IMR-90 (cell line): Measurements from ENCODE around the gene TRIO. TPM values are rescaled to one million over a fixed set of nuclear protein-coding genes. Genes with fewer than 3 reads are reported as not detected.

Experiments used
- ATAC-seq: fragments of 200-7000 bp; cut with Tn5 transposase; 2 replicates; pipeline ENCODE4 v1.9.1; 2020; ENCODE audit warnings: low read depth, mild to moderate bottlenecking, moderate library complexity
- BruUV-seq: library from RNA; stranded (reverse); fragments of 400-500 nt; replicated peaks from 2 replicates; lab custom pipeline; 2021; lab: Mats Ljungman, UMichigan
- CTCF ChIA-PET: fragments of 300-600 bp; formaldehyde crosslinking; extraction: SDS; loops from one replicate; lab custom pipeline; 2021; ENCODE audit warnings: antibody characterized with exemption; lab: Yijun Ruan, JAX
- POLR2A ChIA-PET: fragments of 300-600 bp; sonication (Branson Sonifier 250); formaldehyde crosslinking; loops from one replicate; lab custom pipeline; 2022; ENCODE audit warnings: antibody characterized with exemption; ENCODE audit not compliant: unreplicated experiment; lab: Charles Lee
- DNase-seq: peaks from one replicate; pipeline ENCODE4 v3.0.0; 2013
- H2AFZ ChIP-seq: replicated peaks from 2 replicates; pipeline ENCODE3; 2013; ENCODE audit warnings: low read length, mild to moderate bottlenecking; ENCODE audit not compliant: poor library complexity
- H2AK5ac ChIP-seq: 2 replicates; pipeline ENCODE4 v1.6.1; 2013; ENCODE audit warnings: low read depth, low read length, inconsistent platforms
- H2AK9ac ChIP-seq: replicated peaks from 2 replicates; pipeline ENCODE3; 2013; ENCODE audit warnings: mild to moderate bottlenecking, low read depth, low read length, moderate library complexity; ENCODE audit not compliant: poor library complexity
- H2BK120ac ChIP-seq: 2 replicates; pipeline ENCODE4 v1.6.1; 2013; ENCODE audit warnings: low read depth, low read length, inconsistent platforms
- H2BK15ac ChIP-seq: 3 replicates; pipeline ENCODE4 v1.6.1; 2013; ENCODE audit warnings: low read depth, low read length, inconsistent platforms
- H2BK20ac ChIP-seq: 2 replicates; pipeline ENCODE4 v1.6.1; 2013; ENCODE audit warnings: low read depth, mild to moderate bottlenecking, inconsistent platforms, low read length, moderate library complexity
- H2BK5ac ChIP-seq: 2 replicates; pipeline ENCODE4 v1.6.1; 2013; ENCODE audit warnings: mild to moderate bottlenecking, low read depth, low read length, inconsistent platforms; ENCODE audit not compliant: poor library complexity, severe bottlenecking
- H3K14ac ChIP-seq: replicated peaks from 2 replicates; pipeline ENCODE4 v1.6.1; 2013; ENCODE audit warnings: low read depth, low read length, inconsistent platforms
- H3K18ac ChIP-seq: 2 replicates; pipeline ENCODE4 v1.6.1; 2013; ENCODE audit warnings: low read depth, low read length, control low read depth
- H3K23ac ChIP-seq: 2 replicates; pipeline ENCODE4 v1.6.1; 2013; ENCODE audit warnings: low read depth, low read length, inconsistent platforms
- H3K27ac ChIP-seq: 2 replicates; pipeline ENCODE4 v1.5.1; 2013; ENCODE audit warnings: mild to moderate bottlenecking, control low read depth, low read length; ENCODE audit not compliant: insufficient read depth
- H3K27me3 ChIP-seq: 2 replicates; pipeline ENCODE4 v1.6.1; 2013; ENCODE audit warnings: low read length; ENCODE audit not compliant: control insufficient read depth, insufficient read depth
- H3K36me3 ChIP-seq: 2 replicates; pipeline ENCODE4 v1.6.1; 2013; ENCODE audit warnings: low read length, mixed read lengths; ENCODE audit not compliant: control insufficient read depth, insufficient read depth
- H3K4ac ChIP-seq: 2 replicates; pipeline ENCODE4 v1.6.1; 2013; ENCODE audit warnings: low read depth, low read length, inconsistent platforms
- H3K4me1 ChIP-seq: 2 replicates; pipeline ENCODE4 v1.6.1; 2013; ENCODE audit warnings: low read length, mixed read lengths; ENCODE audit not compliant: control insufficient read depth, insufficient read depth
- H3K4me2 ChIP-seq: 2 replicates; pipeline ENCODE4 v1.6.1; 2013; ENCODE audit warnings: low read depth, mild to moderate bottlenecking, control low read depth, low read length, moderate library complexity
- H3K4me3 ChIP-seq: 2 replicates; pipeline ENCODE4 v1.5.1; 2013; ENCODE audit warnings: low read depth, mild to moderate bottlenecking, control low read depth, low read length, moderate library complexity; ENCODE audit not compliant: insufficient read depth
- H3K56ac ChIP-seq: 2 replicates; pipeline ENCODE4 v1.6.1; 2013; ENCODE audit warnings: low read length, inconsistent platforms; ENCODE audit not compliant: insufficient read depth; ENCODE audit errors: extremely low read depth
- H3K79me1 ChIP-seq, 2 experiments: 2 replicates each; pipeline ENCODE4 v1.6.1; 2013; ENCODE audit warnings: low read length in 2 of 2, inconsistent platforms in 1 of 2, low read depth in 1 of 2
- H3K9ac ChIP-seq: 2 replicates; pipeline ENCODE4 v1.6.1; 2013; ENCODE audit warnings: low read depth, low read length, control low read depth
- H3K9me1 ChIP-seq: 2 replicates; pipeline ENCODE4 v1.6.1; 2013; ENCODE audit warnings: low read length, inconsistent platforms; ENCODE audit not compliant: insufficient read depth
- H3K9me3 ChIP-seq: 2 replicates; pipeline ENCODE4 v1.6.1; 2013; ENCODE audit warnings: low read length; ENCODE audit not compliant: control insufficient read depth, insufficient read depth
- H4K20me1 ChIP-seq: 2 replicates; pipeline ENCODE4 v1.6.1; 2013; ENCODE audit warnings: low read length, inconsistent platforms; ENCODE audit not compliant: insufficient read depth
- H4K5ac ChIP-seq: 2 replicates; pipeline ENCODE4 v1.6.1; 2013; ENCODE audit warnings: mild to moderate bottlenecking, low read depth, low read length, control low read depth
- H4K8ac ChIP-seq, 2 experiments: 2 replicates each; pipeline ENCODE4 v1.6.1; 2013; ENCODE audit warnings: low read depth in 2 of 2, low read length in 2 of 2, control low read depth in 1 of 2, inconsistent platforms in 1 of 2
- H4K91ac ChIP-seq: 2 replicates; pipeline ENCODE4 v1.6.1; 2013; ENCODE audit warnings: low read depth, low read length, inconsistent platforms; ENCODE audit not compliant: insufficient read depth
- MAFK ChIP-seq: IDR thresholded peaks from 2 replicates; pipeline ENCODE4 v1.6.1; 2012; ENCODE audit warnings: low read depth, low read length, improper control_type of control experiment
- WGBS, 2 experiments: methylation state at CpG; one replicate each; pipeline versions ENCODE4 v1.1.5 to v1.1.7; 2013; ENCODE audit warnings: missing lambda C conversion rate in 2 of 2; ENCODE audit not compliant: insufficient read length in 1 of 2; ENCODE audit errors: extremely low coverage in 2 of 2; 5-methylcytosine and 5-hydroxymethylcytosine counted together
- dilution Hi-C: fragments of 300-500 bp; cut with HindIII; formaldehyde crosslinking; loops from one replicate; pipeline ENCODE4 v1.14.3; 2018; ENCODE audit warnings: low sequenced_read_pairs; ENCODE audit not compliant: unreplicated experiment
- in situ Hi-C: fragments of 300-500 bp; cut with MboI; formaldehyde crosslinking; loops from 3 replicates; pipeline ENCODE4 v1.14.3; 2019; ENCODE audit warnings: low sequenced_read_pairs, inconsistent platforms, mixed read lengths
- intact Hi-C: fragments of 100-400 bp; cut with micrococcal nuclease; formaldehyde crosslinking; loops from 2 replicates; pipeline ENCODE4 v1.10.0; 2022
- polyA plus RNA-seq, 3 experiments: library from polyadenylated mRNA; depleted of rRNA; stranded (reverse); fragments of >200 nt; gene quantifications; 2 replicates each; pipeline ENCODE4 v1.2.3, GENCODE V29; 2012; ENCODE audit warnings: low replicate concordance in 1 of 3
- total RNA-seq: library from RNA; depleted of rRNA; stranded (reverse); fragments of >200 nt; gene quantifications from 2 replicates; pipeline ENCODE4 v1.2.3, GENCODE V29; 2012
- TF ChIP-seq, protein P1 (sequence below): fragments of 150-350 bp; IDR thresholded peaks from 2 replicates; pipeline ENCODE4 v1.6.1; 2017; ENCODE audit warnings: mild to moderate bottlenecking, antibody characterized with exemption, low read length, low read depth

The TRIO gene
- total and polyA plus RNA-seq, 2 of the 4 experiments (the other 2 are of a cell fraction), result 206 to 522 TPM

DNA sequence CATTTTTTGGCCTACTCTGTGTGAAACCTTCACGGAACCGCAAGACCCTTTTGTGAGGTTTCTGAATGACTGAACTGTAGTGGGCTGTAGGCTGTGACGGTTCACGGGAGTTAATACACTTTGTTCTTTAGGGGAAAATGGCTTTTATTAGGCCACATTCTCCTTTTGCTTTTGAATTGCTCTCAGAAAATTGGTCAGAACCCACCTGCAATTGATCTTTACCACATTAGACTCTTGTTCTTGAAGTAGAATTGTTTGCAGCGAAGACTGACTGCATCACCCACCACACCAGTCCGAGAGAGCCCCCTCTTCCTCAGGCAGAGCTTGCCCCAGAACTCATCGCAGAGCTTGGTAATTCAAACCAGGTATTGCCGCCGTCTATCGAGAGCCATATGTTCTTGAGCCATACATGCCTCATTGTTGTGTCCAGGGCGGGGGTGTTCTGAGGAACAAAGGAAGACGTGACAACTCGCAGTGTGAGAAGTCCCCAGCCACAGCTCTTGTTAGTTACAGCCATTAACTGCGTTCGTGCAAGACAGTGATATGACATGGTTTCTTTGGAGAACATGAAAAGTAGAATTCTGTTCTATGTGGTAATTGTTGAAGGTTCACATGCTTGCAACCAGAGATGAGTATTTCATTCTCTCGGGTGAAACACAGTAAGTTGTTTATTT, 272.0 kb downstream of the TRIO start:
- DNase-seq (no peak), ATAC-seq (no peak)
- H3K27ac ChIP-seq, result no peak overlapping the region; the same call in 1 of the 2 replicates
- peaks cover 44 to 93% of the 10 kb centered on the region in 2 experiments for H3K79me1 ChIP-seq
- H3K4me2 ChIP-seq, result no peak overlapping the region; the same call in 1 of the 2 replicates
- peak overlapping the region; percentile 30 for H2BK5ac ChIP-seq
- H3K23ac ChIP-seq, result 0 out of 2 replicates have a peak overlapping the region, but pooled peaks have one; percentile 17
- H3K56ac ChIP-seq, result no peak overlapping the region
- H3K27me3 ChIP-seq, result no peaks in the 10 kb centered on the region
- H3K18ac ChIP-seq, result no peak overlapping the region
- H4K20me1 ChIP-seq, result peaks cover 96% of the 10 kb centered on the region
- ChIA-PET POLR2A (no interaction called here), CTCF (interaction anchor here (1.6 kb wide), 1 partner anchor 233 kb away, joined by 4 read pairs; no protein-coding TSS in a partner anchor)
- no peak overlapping the region for H2BK120ac ChIP-seq
- BruUV-seq, result no TSS peak
- H3K4me1 ChIP-seq, result peaks cover 43% of the 10 kb centered on the region
- H2BK15ac ChIP-seq, result no peak overlapping the region
- intact Hi-C loops, result loop anchor here (5.0 kb wide), 1 partner anchor 57 kb away; no protein-coding TSS in a partner anchor
- dilution Hi-C loops, result no loop called here
- peak overlapping the region; percentile 6; the same call in 1 of the 2 replicates for H2AK5ac ChIP-seq
- H2AK9ac ChIP-seq, result peak overlapping the region; percentile 13
- 0 out of 4 replicates have a peak overlapping the region, but pooled peaks of 1 of the 2 experiments have one; percentile 2 for H4K8ac ChIP-seq
- 98% methylated on average over 9 of the region's 16 CpGs; no CpG with 5 or more reads in 1 of the 2 experiments for WGBS, 2 experiments
- peak overlapping the region; percentile 17; the same call in 1 of the 2 replicates for H3K4ac ChIP-seq
- no peak overlapping the region for H2AFZ ChIP-seq
- H3K9ac ChIP-seq, result no peak overlapping the region
- no peak overlapping the region; the same call in 1 of the 2 replicates for H2BK20ac ChIP-seq
- no peak overlapping the region for H3K4me3 ChIP-seq
- in situ Hi-C loops, result loop anchor here (25.0 kb wide), 1 partner anchor 597 kb away; no protein-coding TSS in a partner anchor
- no peak overlapping the region for H4K91ac ChIP-seq
- TF ChIP-seq, protein P1, sequence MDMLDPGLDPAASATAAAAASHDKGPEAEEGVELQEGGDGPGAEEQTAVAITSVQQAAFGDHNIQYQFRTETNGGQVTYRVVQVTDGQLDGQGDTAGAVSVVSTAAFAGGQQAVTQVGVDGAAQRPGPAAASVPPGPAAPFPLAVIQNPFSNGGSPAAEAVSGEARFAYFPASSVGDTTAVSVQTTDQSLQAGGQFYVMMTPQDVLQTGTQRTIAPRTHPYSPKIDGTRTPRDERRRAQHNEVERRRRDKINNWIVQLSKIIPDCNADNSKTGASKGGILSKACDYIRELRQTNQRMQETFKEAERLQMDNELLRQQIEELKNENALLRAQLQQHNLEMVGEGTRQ, result no peak
- TF ChIP-seq MAFK, result no peak
- H3K9me3 ChIP-seq, result no peaks in the 10 kb centered on the region
- H3K14ac ChIP-seq, result peak overlapping the region; percentile 7; the same call in 1 of the 2 replicates
- H3K36me3 ChIP-seq, result peaks cover 73% of the 10 kb centered on the region
- H4K5ac ChIP-seq, result no peak overlapping the region
- peaks cover 52% of the 10 kb centered on the region for H3K9me1 ChIP-seq
